WTC11 (cell line): ENCODE data around the gene FLT1. TPM values are rescaled to one million over a fixed set of nuclear protein-coding genes. Genes with fewer than 3 reads are reported as not detected.

Source experiments
- ATF1 ChIP-seq: sonication (generic); formaldehyde crosslinking; IDR thresholded peaks from 2 replicates; pipeline ENCODE4 v1.8.1; 2023; ENCODE audit warnings: mild to moderate bottlenecking, moderate library complexity, missing genetic modification reagents
- ATF6 ChIP-seq: sonication (generic); formaldehyde crosslinking; IDR thresholded peaks from 2 replicates; pipeline ENCODE4 v1.8.1; 2023; ENCODE audit warnings: mild to moderate bottlenecking, missing genetic modification reagents
- CBFB ChIP-seq: sonication (generic); formaldehyde crosslinking; IDR thresholded peaks from 2 replicates; pipeline ENCODE4 v1.8.1; 2022; ENCODE audit warnings: mild to moderate bottlenecking, low read depth, missing genetic modification reagents
- CREB1 ChIP-seq: sonication (generic); formaldehyde crosslinking; IDR thresholded peaks from 2 replicates; pipeline ENCODE4 v1.8.0; 2023; ENCODE audit warnings: mild to moderate bottlenecking, missing genetic modification reagents
- CREM ChIP-seq: sonication (generic); formaldehyde crosslinking; IDR thresholded peaks from 2 replicates; pipeline ENCODE4 v1.8.1; 2022; ENCODE audit warnings: mild to moderate bottlenecking, missing genetic modification reagents, moderate library complexity
- E2F5 ChIP-seq: sonication (generic); formaldehyde crosslinking; IDR thresholded peaks from 2 replicates; pipeline ENCODE4 v1.8.1; 2022; ENCODE audit warnings: mild to moderate bottlenecking, moderate library complexity, missing genetic modification reagents
- ETV6 ChIP-seq: sonication (generic); formaldehyde crosslinking; IDR thresholded peaks from 2 replicates; pipeline ENCODE4 v1.8.1; 2022; ENCODE audit warnings: mild to moderate bottlenecking, missing genetic modification reagents
- MAX ChIP-seq: sonication (generic); formaldehyde crosslinking; IDR thresholded peaks from 2 replicates; pipeline ENCODE4 v1.8.0; 2022; ENCODE audit warnings: mild to moderate bottlenecking, missing genetic modification reagents
- MLX ChIP-seq: sonication (generic); formaldehyde crosslinking; IDR thresholded peaks from 2 replicates; pipeline ENCODE4 v1.8.1; 2023; ENCODE audit warnings: mild to moderate bottlenecking, missing genetic modification reagents, moderate library complexity
- MYBL2 ChIP-seq: sonication (generic); formaldehyde crosslinking; IDR thresholded peaks from 2 replicates; pipeline ENCODE4 v1.8.1; 2023; ENCODE audit warnings: mild to moderate bottlenecking, moderate library complexity, missing genetic modification reagents
- NFATC4 ChIP-seq: fragments of 250-450 bp; sonication (Bioruptor Pico); IDR thresholded peaks from 2 replicates; pipeline ENCODE4 v1.9.0; 2021; ENCODE audit warnings: mild to moderate bottlenecking
- NR2C2 ChIP-seq: sonication (generic); formaldehyde crosslinking; IDR thresholded peaks from 2 replicates; pipeline ENCODE4 v1.8.0; 2022; ENCODE audit warnings: mild to moderate bottlenecking, missing genetic modification reagents
- PRDM15 ChIP-seq: sonication (generic); formaldehyde crosslinking; IDR thresholded peaks from 2 replicates; pipeline ENCODE4 v1.8.0; 2022; ENCODE audit warnings: missing genetic modification reagents
- SP1 ChIP-seq: sonication (generic); formaldehyde crosslinking; conservative IDR thresholded peaks from 2 replicates; pipeline ENCODE4 v1.8.1; 2022; ENCODE audit warnings: missing genetic modification reagents
- TCF7 ChIP-seq: sonication (generic); formaldehyde crosslinking; IDR thresholded peaks from 2 replicates; pipeline ENCODE4 v1.8.0; 2022; ENCODE audit warnings: mild to moderate bottlenecking, low read depth, missing genetic modification reagents, moderate library complexity
- TEAD1 ChIP-seq: sonication (generic); formaldehyde crosslinking; IDR thresholded peaks from 2 replicates; pipeline ENCODE4 v1.8.0; 2022; ENCODE audit warnings: mild to moderate bottlenecking, missing genetic modification reagents
- USF1 ChIP-seq: sonication (generic); formaldehyde crosslinking; IDR thresholded peaks from 2 replicates; pipeline ENCODE4 v1.8.0; 2022; ENCODE audit warnings: mild to moderate bottlenecking, missing genetic modification reagents
- ZMAT4 ChIP-seq: fragments of 250-450 bp; sonication (Bioruptor Pico); IDR thresholded peaks from 2 replicates; pipeline ENCODE4 v1.9.0; 2021; ENCODE audit warnings: mild to moderate bottlenecking
- ZNF121 ChIP-seq: sonication (generic); formaldehyde crosslinking; IDR thresholded peaks from 2 replicates; pipeline ENCODE4 v1.8.0; 2023; ENCODE audit warnings: missing genetic modification reagents
- ZNF281 ChIP-seq: sonication (generic); formaldehyde crosslinking; IDR thresholded peaks from 2 replicates; pipeline ENCODE4 v1.8.0; 2023; ENCODE audit warnings: mild to moderate bottlenecking, missing genetic modification reagents
- ZNF317 ChIP-seq: sonication (generic); formaldehyde crosslinking; IDR thresholded peaks from 2 replicates; pipeline ENCODE4 v1.8.1; 2023; ENCODE audit warnings: low read depth, mild to moderate bottlenecking, moderate library complexity, missing genetic modification reagents, borderline replicate concordance
- ZNF396 ChIP-seq: fragments of 250-450 bp; sonication (Bioruptor Pico); IDR thresholded peaks from 2 replicates; pipeline ENCODE4 v1.8.0; 2021; ENCODE audit warnings: mild to moderate bottlenecking, moderate library complexity, borderline replicate concordance
- ZNF532 ChIP-seq: fragments of 250-450 bp; sonication (Bioruptor Pico); IDR thresholded peaks from 2 replicates; pipeline ENCODE4 v1.9.0; 2021; ENCODE audit warnings: mild to moderate bottlenecking, borderline replicate concordance
- total RNA-seq: library from RNA; stranded (reverse); gene quantifications from 3 replicates; pipeline ENCODE4 v1.2.3, GENCODE V29; 2021

Gene FLT1
- total RNA-seq, 1 experiment from 2014 or later, result 66.3 TPM

GRCh38 chr13:28438598-28439334 lies 56.2 kb downstream of the FLT1 start (continued):
- TF ChIP-seq CREM (CRISPR knock-in tag) (no peak), ZNF317 (CRISPR knock-in tag) (no peak), E2F5 (CRISPR knock-in tag) (no peak), TCF7 (no peak), CBFB (CRISPR knock-in tag) (0 out of 2 replicates have a peak, but pooled peaks have one; percentile 68), ZMAT4 (CRISPR knock-in tag) (no peak), TEAD1 (CRISPR knock-in tag) (peak; percentile 77; the same call in 1 of the 2 replicates), ZNF532 (no peak), USF1 (CRISPR knock-in tag) (no peak), ZNF121 (no peak), MLX (CRISPR knock-in tag) (no peak), MYBL2 (CRISPR knock-in tag) (no peak), MAX (CRISPR knock-in tag) (0 out of 2 replicates have a peak, but pooled peaks have one; percentile 23), ZNF396 (CRISPR knock-in tag) (no peak), PRDM15 (CRISPR knock-in tag) (no peak), ETV6 (CRISPR knock-in tag) (peak; percentile 59; the same call in 1 of the 2 replicates), ZNF281 (CRISPR knock-in tag) (no peak), CREB1 (CRISPR knock-in tag) (no peak), NFATC4 (CRISPR knock-in tag) (no peak), NR2C2 (CRISPR knock-in tag) (no peak), ATF6 (CRISPR knock-in tag) (no peak), ATF1 (CRISPR knock-in tag) (no peak), SP1 (no peak; the same call in 1 of the 2 replicates)
